Measurements from ENCODE around the gene EIF2S3.

- TF ChIP-seq CTCF (conservative IDR thresholded peaks at IDR 0.05; ENCODE audit: low read depth, low read length) (no peak), RFX5 (IDR thresholded peaks at IDR 0.05; ENCODE audit: low read depth, low read length) (no peak), NFE2L2 (IDR thresholded peaks at IDR 0.05; ENCODE audit: low read depth, low read length) (no peak), RCOR1 (IDR thresholded peaks at IDR 0.05; ENCODE audit: insufficient replicate concordance, low read length) (no peak), POLR2A (IDR thresholded peaks at IDR 0.05; ENCODE audit: low read depth, low read length) (no peak), CEBPB (IDR thresholded peaks at IDR 0.05; ENCODE audit: low read depth, low read length) (no peak), MXI1 (IDR thresholded peaks at IDR 0.05; ENCODE audit: borderline replicate concordance, low read depth, low read length) (no peak), SMC3 (IDR thresholded peaks at IDR 0.05; ENCODE audit: low read depth, low read length) (no peak), MAFK (IDR thresholded peaks at IDR 0.05; ENCODE audit: low read depth, low read length) (no peak), MAZ (IDR thresholded peaks at IDR 0.05; ENCODE audit: borderline replicate concordance, low read depth, low read length) (no peak)
Observed at GRCh38 chrX:24124244-24124799, 69.6 kb downstream of the EIF2S3 start.
